ENCODE data around the gene CES2. TPM values are rescaled to one million over a fixed set of nuclear protein-coding genes. Genes with fewer than 3 reads are reported as not detected.

Gene CES2
- total and polyA plus RNA-seq, 9 of the 15 experiments (the other 6 are each of a cell fraction or from before 2014, with no cell fraction given) = 2.2 to 37.9 (median 24.4) TPM

DNA sequence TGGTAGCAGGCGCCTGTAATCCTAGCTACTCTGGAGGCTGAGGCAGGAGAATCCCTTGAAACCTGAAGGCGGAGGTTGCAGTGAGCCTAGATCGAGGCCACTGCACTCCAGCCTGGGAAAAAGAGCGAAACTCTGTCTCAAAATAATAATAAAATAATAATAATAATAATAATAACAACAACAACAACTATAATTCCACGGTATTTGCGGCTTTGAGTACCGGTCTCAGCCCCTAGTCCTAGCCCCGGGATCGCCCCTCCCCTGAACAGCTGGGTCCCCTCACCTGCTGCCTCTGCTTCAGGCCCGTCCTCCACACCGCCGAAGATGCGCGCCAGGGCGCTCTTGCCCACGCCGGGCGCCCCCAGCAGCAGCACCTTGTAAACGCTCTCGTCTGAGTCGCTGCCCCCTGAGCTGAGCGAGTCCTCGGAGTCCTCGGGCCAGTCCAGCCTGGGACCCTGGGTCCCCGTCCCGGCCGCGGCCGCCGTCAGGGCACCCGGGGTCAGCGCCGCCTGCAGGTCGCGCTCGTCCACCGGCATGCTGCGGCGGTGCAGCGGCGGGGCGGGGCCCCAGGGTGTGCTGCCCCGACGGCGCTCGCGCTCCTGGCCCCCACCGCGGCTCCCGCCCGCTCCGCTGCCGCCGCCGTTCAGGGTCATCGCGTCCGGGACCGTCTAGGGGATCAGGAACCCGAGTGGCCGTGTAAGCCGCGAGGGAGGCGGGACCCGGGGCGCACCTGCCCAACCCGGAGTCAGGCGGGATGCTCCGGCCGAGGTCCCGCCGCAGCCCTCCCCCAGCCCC is 10.6 kb upstream of the CES2 start (continued):
- TF ChIP-seq YY1 (IDR thresholded peaks at IDR 0.05; ENCODE audit: borderline replicate concordance in 1 of 3, control insufficient read depth in 1 of 3, extremely low read depth in 1 of 3, insufficient read depth in 3 of 3, insufficient read length in 1 of 3, insufficient replicate concordance in 2 of 3, low read depth in 1 of 3, low read length in 2 of 3) = peak in 1 of 3 experiments; percentile 27
- no peak for TF ChIP-seq NCOR1 (IDR thresholded peaks at IDR 0.05)
- no peak for TF ChIP-seq ZNF830 (CRISPR knock-in tag; IDR thresholded peaks at IDR 0.05)
- TF ChIP-seq SIRT6 (IDR thresholded peaks at IDR 0.05; ENCODE audit: low read depth, low read length) = no peak
- TF ChIP-seq SFPQ (IDR thresholded peaks at IDR 0.05; ENCODE audit: low read depth, low read length) = no peak
- TF ChIP-seq RAD21 (CRISPR knock-in tag; conservative IDR thresholded peaks at IDR 0.05 in 1 of 2, IDR thresholded peaks at IDR 0.05 in 1 of 2) = peak in 1 of 2 experiments; percentile 66; a peak in 3 of 4 replicates
- no peak for TF ChIP-seq ZNF79 (CRISPR knock-in tag; IDR thresholded peaks at IDR 0.05; ENCODE audit: low read depth)
- TF ChIP-seq, protein P1, sequence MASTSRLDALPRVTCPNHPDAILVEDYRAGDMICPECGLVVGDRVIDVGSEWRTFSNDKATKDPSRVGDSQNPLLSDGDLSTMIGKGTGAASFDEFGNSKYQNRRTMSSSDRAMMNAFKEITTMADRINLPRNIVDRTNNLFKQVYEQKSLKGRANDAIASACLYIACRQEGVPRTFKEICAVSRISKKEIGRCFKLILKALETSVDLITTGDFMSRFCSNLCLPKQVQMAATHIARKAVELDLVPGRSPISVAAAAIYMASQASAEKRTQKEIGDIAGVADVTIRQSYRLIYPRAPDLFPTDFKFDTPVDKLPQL (IDR thresholded peaks at IDR 0.05; ENCODE audit: extremely low read depth, insufficient read length) = no peak
- peak; percentile 89 for TF ChIP-seq RB1 (IDR thresholded peaks at IDR 0.05; ENCODE audit: low read depth)
- no peak for TF ChIP-seq FOXJ3 (CRISPR knock-in tag; IDR thresholded peaks at IDR 0.05)
- peak; percentile 53 for TF ChIP-seq REST (IDR thresholded peaks at IDR 0.05; ENCODE audit: borderline replicate concordance)
- TF ChIP-seq REST (CRISPR knock-in tag; IDR thresholded peaks at IDR 0.05; ENCODE audit: low read depth) = 0 out of 2 replicates have a peak, but pooled peaks have one; percentile 48
